Sciatic nerve (tissue), 2 donors: ENCODE measurements around the gene RNPS1. TPM values are rescaled to one million over a fixed set of nuclear protein-coding genes. Genes with fewer than 3 reads are reported as not detected.

Experiments used
- ATAC-seq: fragments of 200-7000 bp; cut with Tn5 transposase; one replicate; pipeline ENCODE4 v1.9.1; 2020; ENCODE audit warnings: mild to moderate bottlenecking, moderate library complexity
- DNase-seq: peaks from one replicate; pipeline ENCODE4 v3.0.0-alpha.2; 2020; ENCODE audit warnings: low spot score
- intact Hi-C: fragments of 100-400 bp; cut with DNase I; formaldehyde crosslinking; loops from one replicate; pipeline ENCODE4 v1.14.2; 2022
- total RNA-seq: library from RNA; stranded (reverse); fragmentation: NEBNext Ultra II Directional; extraction: Animal tissue kit (Norgen Biotek cat#: 25700); gene quantifications from one replicate; pipeline ENCODE4 v1.2.1, GENCODE V29; 2021
- donor health status: DM: no; HTN: no; CAD: no.
- donor health status: DM: no; HTN: no; CAD: no.

The RNPS1 gene
- 103 TPM for total RNA-seq

- peak; percentile 97 for ATAC-seq
- intact Hi-C loops: no loop called here
- peak; percentile 98 for DNase-seq
Measured at GRCh38 chr16:2267913-2268666, at the start of gene RNPS1. Gene RNPS1 (minus strand): TSS chr16:2268126. CDS start chr16:2264643, 3,483 bp downstream.

GRCh38 chr16:2317231-2318020 is 49.5 kb upstream of the RNPS1 start:
- ATAC-seq (no peak), DNase-seq (no peak)
- intact Hi-C loops: no loop called here

- ATAC-seq: peak; percentile 41
- DNase-seq: no peak
- intact Hi-C loops: no loop called here
Measured at GRCh38 chr16:2308089-2308962, 40.4 kb upstream of the RNPS1 start.

- no peak for DNase-seq
- intact Hi-C loops: no loop called here
- no peak for ATAC-seq
Measured at GRCh38 chr16:2299915-2300192, 31.9 kb upstream of the RNPS1 start.

- intact Hi-C loops: no loop called here
- ATAC-seq: no peak
- DNase-seq: no peak
Measured at GRCh38 chr16:2299121-2299914, 31.4 kb upstream of the RNPS1 start.

GRCh38 chr16:2298621-2299020 is 30.7 kb upstream of the RNPS1 start:
- intact Hi-C loops: no loop called here
- ATAC-seq (no peak), DNase-seq (no peak)

- no peak for ATAC-seq
- no peak for DNase-seq
- intact Hi-C loops: no loop called here
Measured at GRCh38 chr16:2297506-2297860, 29.6 kb upstream of the RNPS1 start.

- intact Hi-C loops: no loop called here
- peak; percentile 49 for ATAC-seq
- peak; percentile 60 for DNase-seq
Measured at GRCh38 chr16:2296661-2297505, 29.0 kb upstream of the RNPS1 start.

GRCh38 chr16:2295056-2295798 is 27.3 kb upstream of the RNPS1 start:
- intact Hi-C loops: no loop called here
- ATAC-seq (no peak), DNase-seq (no peak)

- ATAC-seq: no peak
- DNase-seq: no peak
- intact Hi-C loops: no loop called here
Measured at GRCh38 chr16:2292221-2292620, 24.3 kb upstream of the RNPS1 start.

GRCh38 chr16:2289282-2289681 is 21.4 kb upstream of the RNPS1 start:
- intact Hi-C loops: no loop called here
- ATAC-seq (no peak), DNase-seq (no peak)

- DNase-seq (no peak), ATAC-seq (no peak)
- intact Hi-C loops: no loop called here
Measured at GRCh38 chr16:2288726-2289125, 20.8 kb upstream of the RNPS1 start.

GRCh38 chr16:2287916-2288547 is 20.1 kb upstream of the RNPS1 start:
- intact Hi-C loops: no loop called here
- DNase-seq: no peak
- ATAC-seq: no peak

- no peak for DNase-seq
- peak; percentile 8 for ATAC-seq
- intact Hi-C loops: no loop called here
Measured at GRCh38 chr16:2286550-2286949, 18.6 kb upstream of the RNPS1 start.

GRCh38 chr16:2285731-2286191 is 17.8 kb upstream of the RNPS1 start:
- intact Hi-C loops: no loop called here
- DNase-seq: no peak
- peak; percentile 71 for ATAC-seq

- DNase-seq: no peak
- intact Hi-C loops: no loop called here
Measured at GRCh38 chr16:2284797-2285576, 17.1 kb upstream of the RNPS1 start.

More at GRCh38 chr16:2284797-2285576, 17.1 kb upstream of the RNPS1 start:
- peak; percentile 36 for ATAC-seq
